Measurements from ENCODE around the gene LDLRAD4.

GRCh38 chr18:13237073-13237472 lies 18.5 kb downstream of the LDLRAD4 start:
- no peak for TF ChIP-seq ZFX (CRISPR knock-in tag; IDR thresholded peaks at IDR 0.05)
- TF ChIP-seq EP300 (IDR thresholded peaks at IDR 0.05; ENCODE audit: low read length): no peak
- no peak for TF ChIP-seq MEIS2 (IDR thresholded peaks at IDR 0.05; ENCODE audit: partially characterized antibody)
- TF ChIP-seq L3MBTL2 (IDR thresholded peaks at IDR 0.05): no peak
- no peak for TF ChIP-seq CTCF (IDR thresholded peaks at IDR 0.05 in 2 of 3, conservative IDR thresholded peaks at IDR 0.05 in 1 of 3; ENCODE audit: insufficient read depth in 2 of 3, low read depth in 1 of 3, low read length in 3 of 3)
- TF ChIP-seq ZNF274 (IDR thresholded peaks at IDR 0.05; ENCODE audit: borderline replicate concordance, low read depth, low read length): no peak

Measured in K562 (cell line).